CD4-positive, CD25-positive, alpha-beta regulatory T cell (primary cell): ENCODE data around the gene CTCFL. TPM values are rescaled to one million over a fixed set of nuclear protein-coding genes. Genes with fewer than 3 reads are reported as not detected.

Experiments used
- ATAC-seq, 2 donors: fragments of 150-1000 bp; cut with Tn5 transposase; one replicate each; pipeline ENCODE4 v1.10.0; 2021; ENCODE audit warnings: low read depth in 2 of 2, moderate number of reproducible peaks in 2 of 2, moderate library complexity in 1 of 2
- DNase-seq, 3 donors: peaks; one replicate each; pipeline versions ENCODE4 v3.0.0 to v3.0.0-alpha.2; 2012 to 2022; ENCODE audit warnings: mixed read lengths in 1 of 3
- H3K27ac ChIP-seq: one replicate; pipeline ENCODE4 v1.7.0; 2013; ENCODE audit warnings: mild to moderate bottlenecking, low read length; ENCODE audit not compliant: insufficient read depth, poor library complexity, severe bottlenecking
- H3K27me3 ChIP-seq: one replicate; pipeline ENCODE4 v1.7.0; 2013; ENCODE audit warnings: low read length; ENCODE audit not compliant: control insufficient read depth, insufficient read depth
- H3K36me3 ChIP-seq: one replicate; pipeline ENCODE4 v1.7.0; 2013; ENCODE audit warnings: mild to moderate bottlenecking, low read length, moderate library complexity; ENCODE audit not compliant: control insufficient read depth, insufficient read depth
- H3K4me1 ChIP-seq: 2 replicates; pipeline ENCODE4 v1.7.0; 2013; ENCODE audit warnings: mild to moderate bottlenecking, low read length; ENCODE audit not compliant: insufficient read depth, control insufficient read depth, poor library complexity, severe bottlenecking
- H3K4me3 ChIP-seq: one replicate; pipeline ENCODE4 v1.7.0; 2013; ENCODE audit warnings: low read depth, mild to moderate bottlenecking, low read length, moderate library complexity
- H3K9me3 ChIP-seq, 2 experiments: 1 replicate in 1 of 2; 2 replicates in 1 of 2; pipeline ENCODE4 v1.7.0; 2013; ENCODE audit warnings: low read length in 2 of 2, mild to moderate bottlenecking in 1 of 2, moderate library complexity in 1 of 2; ENCODE audit not compliant: control insufficient read depth in 2 of 2
- H3K27ac Mint-ChIP-seq, 3 donors: one replicate each; pipeline ENCODE4 v1.8.0; 2020 to 2022; ENCODE audit warnings: mild to moderate bottlenecking in 3 of 3, mixed read lengths in 3 of 3, moderate library complexity in 2 of 3
- H3K27me3 Mint-ChIP-seq: one replicate; pipeline ENCODE4 v1.8.0; 2022; ENCODE audit warnings: mild to moderate bottlenecking, mixed read lengths
- H3K36me3 Mint-ChIP-seq: one replicate; pipeline ENCODE4 v1.8.0; 2020; ENCODE audit warnings: mixed read lengths
- H3K4me1 Mint-ChIP-seq, 4 donors: one replicate each; pipeline ENCODE4 v1.8.0; 2020 to 2022; ENCODE audit warnings: mixed read lengths in 4 of 4, mild to moderate bottlenecking in 1 of 4
- H3K4me3 Mint-ChIP-seq, 4 donors: one replicate each; pipeline ENCODE4 v1.8.0; 2020 to 2022; ENCODE audit warnings: mild to moderate bottlenecking in 4 of 4, mixed read lengths in 4 of 4, moderate library complexity in 3 of 4
- H3K9me3 Mint-ChIP-seq, 7 donors: one replicate each; pipeline ENCODE4 v1.8.0; 2020 to 2022; ENCODE audit warnings: mixed read lengths in 7 of 7, mild to moderate bottlenecking in 3 of 7, moderate library complexity in 2 of 7
- polyA plus RNA-seq, 4 donors: library from polyadenylated mRNA; unstranded; fragments of 300-500 nt; fragmentation: Illumina TruSeq; gene quantifications; one replicate each; pipeline ENCODE4 v1.2.3, GENCODE V29; 2021
- total RNA-seq: library from RNA; stranded (reverse); gene quantifications from one replicate; pipeline ENCODE4 v1.2.3, GENCODE V29; 2022

Gene CTCFL
- total and polyA plus RNA-seq, 5 donors from 2014 or later, result not detected

DNA sequence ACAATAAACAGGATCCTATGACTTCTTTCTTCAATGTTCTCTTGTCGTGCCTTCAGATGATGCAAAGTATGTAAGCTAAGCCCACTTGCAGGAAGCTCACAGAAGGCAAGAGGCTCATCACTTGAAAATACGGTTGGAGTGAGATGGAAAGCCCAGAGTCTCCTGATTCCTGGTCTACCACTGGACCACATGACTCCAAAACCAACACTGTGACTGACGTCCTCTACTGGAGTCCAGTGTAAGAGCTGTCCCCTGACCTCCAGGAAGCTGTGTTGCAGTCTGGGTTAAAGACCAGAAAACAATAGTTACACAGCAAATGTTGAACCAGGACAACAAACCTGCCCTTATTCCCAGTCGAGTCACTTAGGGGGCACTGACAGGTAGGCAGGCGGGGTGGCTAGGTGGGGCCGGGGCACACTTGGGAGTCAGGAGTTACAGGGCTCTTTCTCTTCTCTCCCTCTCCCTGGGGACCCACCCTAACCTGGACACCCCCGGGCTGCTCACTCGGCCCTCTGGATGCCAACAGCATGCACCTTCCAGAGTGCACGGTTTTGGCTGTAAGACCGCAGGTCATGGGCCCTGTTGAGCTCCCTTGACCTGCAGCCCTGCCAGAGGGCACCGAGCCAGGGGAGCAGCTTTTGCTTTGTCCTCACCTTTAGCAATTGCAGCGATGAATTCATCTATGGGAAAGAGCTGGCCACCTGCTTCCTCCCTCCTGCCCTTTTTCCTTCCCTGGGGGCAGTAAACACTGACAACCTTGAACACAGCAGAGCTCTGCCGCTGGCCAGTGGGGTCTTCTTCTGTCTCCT lies 43.4 kb upstream of the CTCFL start:
- DNase-seq (no peak), ATAC-seq (no peak)
- Histone ChIP-seq H3K36me3 (no peaks in the 10 kb centered on the region), H3K27ac (no peak overlapping the region), H3K4me3 (no peak overlapping the region), H3K27me3 (no peaks in the 10 kb centered on the region), H3K4me1 (no peaks in the 10 kb centered on the region), H3K9me3 (no peaks in the 10 kb centered on the region)
- Mint-ChIP-seq H3K4me1 (no peaks in the 10 kb centered on the region), H3K36me3 (no peaks in the 10 kb centered on the region), H3K27ac (no peak overlapping the region), H3K4me3 (no peak overlapping the region), H3K27me3 (peaks cover 23% of the 10 kb centered on the region), H3K9me3 (no peaks in the 10 kb centered on the region)

DNA sequence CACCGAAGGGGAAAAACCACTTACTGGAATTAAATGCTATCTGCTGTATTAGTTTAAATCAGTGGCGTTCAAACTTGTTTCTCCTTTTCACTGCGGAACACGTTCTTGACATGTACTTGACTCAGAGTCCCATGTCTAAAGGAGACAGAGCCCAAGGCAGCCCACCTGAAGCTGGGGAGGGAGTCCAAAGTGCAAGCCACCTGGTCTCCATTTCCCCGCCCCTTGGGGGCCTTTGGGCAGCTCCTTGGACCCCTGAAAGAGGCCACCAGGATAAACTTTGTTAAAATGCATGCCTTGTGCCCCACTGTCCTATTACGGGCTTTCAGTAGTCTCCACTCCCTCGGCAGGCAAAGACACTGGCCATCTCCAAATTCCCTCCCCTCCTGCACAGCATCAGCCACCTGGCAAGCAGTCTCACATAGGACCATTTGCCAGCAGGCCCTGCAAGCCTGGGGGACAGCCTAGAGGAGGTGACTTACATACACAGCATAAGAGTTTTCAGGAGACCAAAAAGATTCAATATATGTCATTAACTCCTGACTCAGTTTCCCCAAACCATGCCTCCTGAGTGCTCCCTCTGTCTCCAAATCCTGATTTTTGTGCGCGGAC lies 42.6 kb upstream of the CTCFL start:
- no peaks in the 10 kb centered on the region for H3K9me3 Mint-ChIP-seq
- H3K27me3 ChIP-seq, result no peaks in the 10 kb centered on the region
- no peak overlapping the region for H3K4me3 Mint-ChIP-seq
- no peaks in the 10 kb centered on the region for H3K4me1 Mint-ChIP-seq
- no peaks in the 10 kb centered on the region for H3K9me3 ChIP-seq
- ATAC-seq (no peak), DNase-seq (no peak)
- H3K27ac Mint-ChIP-seq, result no peak overlapping the region
- no peaks in the 10 kb centered on the region for H3K36me3 Mint-ChIP-seq
- peaks cover 17% of the 10 kb centered on the region for H3K27me3 Mint-ChIP-seq
- no peak overlapping the region for H3K27ac ChIP-seq
- no peaks in the 10 kb centered on the region for H3K36me3 ChIP-seq
- H3K4me3 ChIP-seq, result no peak overlapping the region
- H3K4me1 ChIP-seq, result no peaks in the 10 kb centered on the region

DNA sequence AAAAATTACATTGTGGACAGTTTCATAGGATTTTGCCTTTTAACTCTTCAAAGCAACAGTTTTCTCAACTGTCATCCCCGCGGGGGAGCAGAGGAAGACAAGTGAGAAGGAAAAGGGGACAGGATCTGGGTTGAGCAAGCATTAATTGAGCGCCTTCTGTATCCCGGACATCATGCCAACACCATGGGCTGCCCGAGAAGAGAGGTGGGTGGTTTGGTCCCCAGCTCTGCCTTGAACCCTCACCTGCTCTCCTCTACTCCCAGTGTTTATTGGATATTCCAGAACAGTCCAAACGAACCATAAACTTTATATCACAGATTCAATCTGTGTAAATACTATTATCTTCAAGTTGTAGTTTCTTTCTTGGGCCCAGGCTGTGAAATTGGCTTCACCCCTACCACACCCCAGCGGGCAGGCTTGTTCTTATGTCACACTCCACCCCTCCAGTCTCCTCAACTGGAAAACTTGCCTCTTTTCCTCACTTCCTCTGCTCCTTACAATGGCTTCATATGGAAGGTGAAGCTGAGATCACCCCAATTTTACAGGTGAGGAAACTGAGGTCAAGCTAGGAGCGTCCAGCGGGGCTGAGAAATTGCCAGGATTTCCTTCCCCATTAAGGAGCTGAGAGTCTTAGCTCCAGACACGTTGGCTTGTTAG lies 42.0 kb upstream of the CTCFL start:
- no peaks in the 10 kb centered on the region for H3K36me3 ChIP-seq
- no peaks in the 10 kb centered on the region for H3K4me1 ChIP-seq
- H3K4me3 Mint-ChIP-seq, result no peak overlapping the region
- no peaks in the 10 kb centered on the region for H3K36me3 Mint-ChIP-seq
- no peaks in the 10 kb centered on the region for H3K4me1 Mint-ChIP-seq
- H3K27ac Mint-ChIP-seq, result no peak overlapping the region
- no peaks in the 10 kb centered on the region for H3K27me3 ChIP-seq
- no peak for DNase-seq
- peaks cover 17% of the 10 kb centered on the region for H3K27me3 Mint-ChIP-seq
- ATAC-seq, result no peak
- no peaks in the 10 kb centered on the region for H3K9me3 Mint-ChIP-seq
- H3K9me3 ChIP-seq, result no peaks in the 10 kb centered on the region
- no peak overlapping the region for H3K27ac ChIP-seq
- H3K4me3 ChIP-seq, result no peak overlapping the region

DNA sequence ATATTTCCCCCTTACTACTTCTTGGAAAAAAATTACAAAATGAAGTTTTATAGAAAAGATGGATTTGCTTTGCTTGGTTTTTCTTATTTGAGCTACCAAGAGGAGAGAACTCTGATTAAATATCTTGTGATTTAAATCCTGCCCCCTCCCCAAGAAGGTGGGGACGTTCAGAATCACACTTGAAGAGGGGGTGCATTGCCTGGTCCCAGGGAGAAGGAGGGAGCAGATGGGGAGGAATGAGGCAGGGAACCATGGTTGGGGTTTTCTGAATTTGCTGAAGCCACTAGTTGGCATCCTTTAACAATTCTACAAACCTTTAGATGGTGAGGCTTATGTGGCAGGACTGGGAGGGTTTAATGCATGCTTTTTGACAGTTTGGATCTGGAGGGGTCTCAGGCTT lies 41.5 kb upstream of the CTCFL start:
- Mint-ChIP-seq H3K27me3 (peaks cover 17% of the 10 kb centered on the region), H3K36me3 (no peaks in the 10 kb centered on the region), H3K9me3 (no peaks in the 10 kb centered on the region), H3K4me1 (no peaks in the 10 kb centered on the region), H3K27ac (no peak overlapping the region), H3K4me3 (no peak overlapping the region)
- Histone ChIP-seq H3K4me3 (no peak overlapping the region), H3K27me3 (no peaks in the 10 kb centered on the region), H3K9me3 (no peaks in the 10 kb centered on the region), H3K36me3 (no peaks in the 10 kb centered on the region), H3K4me1 (no peaks in the 10 kb centered on the region), H3K27ac (no peak overlapping the region)
- DNase-seq, result no peak
- ATAC-seq, result no peak

DNA sequence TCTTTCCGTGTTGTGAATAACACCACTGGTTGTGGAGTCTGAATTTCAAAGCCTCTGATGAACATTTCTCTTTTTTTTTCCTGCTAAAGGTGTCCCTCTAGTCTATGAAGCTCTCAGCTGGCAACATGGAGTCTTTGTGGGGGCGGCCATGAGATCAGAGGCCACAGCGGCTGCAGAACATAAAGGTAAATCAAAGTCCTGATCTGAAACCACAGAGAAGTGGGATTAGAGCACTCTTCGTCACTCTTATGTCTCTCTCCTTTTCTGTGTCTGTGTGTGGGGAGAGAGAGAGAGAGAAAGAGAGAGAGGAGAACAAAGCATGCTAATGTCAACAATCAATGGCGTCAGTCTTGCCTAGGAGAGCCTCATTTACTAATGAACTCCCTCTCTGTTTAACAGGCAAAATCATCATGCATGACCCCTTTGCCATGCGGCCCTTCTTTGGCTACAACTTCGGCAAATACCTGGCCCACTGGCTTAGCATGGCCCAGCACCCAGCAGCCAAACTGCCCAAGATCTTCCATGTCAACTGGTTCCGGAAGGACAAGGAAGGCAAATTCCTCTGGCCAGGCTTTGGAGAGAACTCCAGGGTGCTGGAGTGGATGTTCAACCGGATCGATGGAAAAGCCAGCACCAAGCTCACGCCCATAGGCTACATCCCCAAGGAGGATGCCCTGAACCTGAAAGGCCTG lies 40.2 kb upstream of the CTCFL start:
- Mint-ChIP-seq H3K4me3 (no peak overlapping the region), H3K27me3 (peaks cover 6% of the 10 kb centered on the region), H3K9me3 (no peaks in the 10 kb centered on the region), H3K36me3 (no peaks in the 10 kb centered on the region), H3K4me1 (no peaks in the 10 kb centered on the region), H3K27ac (no peak overlapping the region)
- H3K27me3 ChIP-seq, result no peaks in the 10 kb centered on the region
- no peaks in the 10 kb centered on the region for H3K4me1 ChIP-seq
- H3K9me3 ChIP-seq, result no peaks in the 10 kb centered on the region
- H3K36me3 ChIP-seq, result no peaks in the 10 kb centered on the region
- no peak for ATAC-seq
- no peak overlapping the region for H3K4me3 ChIP-seq
- H3K27ac ChIP-seq, result no peak overlapping the region
- DNase-seq, result no peak

DNA sequence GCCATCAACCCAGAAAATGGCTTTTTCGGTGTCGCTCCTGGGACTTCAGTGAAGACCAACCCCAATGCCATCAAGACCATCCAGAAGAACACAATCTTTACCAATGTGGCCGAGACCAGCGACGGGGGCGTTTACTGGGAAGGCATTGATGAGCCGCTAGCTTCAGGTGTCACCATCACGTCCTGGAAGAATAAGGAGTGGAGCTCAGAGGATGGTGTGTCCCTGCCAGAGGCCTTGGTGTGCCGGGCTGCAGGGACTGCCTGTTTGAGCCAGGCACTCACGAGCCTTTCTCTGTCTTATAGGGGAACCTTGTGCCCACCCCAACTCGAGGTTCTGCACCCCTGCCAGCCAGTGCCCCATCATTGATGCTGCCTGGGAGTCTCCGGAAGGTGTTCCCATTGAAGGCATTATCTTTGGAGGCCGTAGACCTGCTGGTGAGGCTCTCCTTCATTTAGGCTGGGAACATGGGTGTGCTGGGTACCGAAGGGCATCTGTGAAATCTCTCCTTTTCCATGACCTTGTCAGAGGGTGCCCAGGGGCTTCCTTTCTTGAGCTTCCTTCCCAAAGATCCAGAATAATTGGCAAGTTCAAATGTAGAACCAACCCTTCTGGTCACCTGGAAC lies 39.4 kb upstream of the CTCFL start:
- no peaks in the 10 kb centered on the region for H3K9me3 Mint-ChIP-seq
- Histone ChIP-seq H3K27me3 (no peaks in the 10 kb centered on the region), H3K36me3 (no peaks in the 10 kb centered on the region), H3K9me3 (no peaks in the 10 kb centered on the region), H3K4me1 (no peaks in the 10 kb centered on the region), H3K4me3 (no peak overlapping the region), H3K27ac (no peak overlapping the region)
- no peaks in the 10 kb centered on the region for H3K36me3 Mint-ChIP-seq
- H3K4me1 Mint-ChIP-seq, result no peaks in the 10 kb centered on the region
- no peak for DNase-seq
- no peak overlapping the region for H3K4me3 Mint-ChIP-seq
- H3K27ac Mint-ChIP-seq, result no peak overlapping the region
- H3K27me3 Mint-ChIP-seq, result peaks cover 6% of the 10 kb centered on the region
- ATAC-seq, result no peak

DNA sequence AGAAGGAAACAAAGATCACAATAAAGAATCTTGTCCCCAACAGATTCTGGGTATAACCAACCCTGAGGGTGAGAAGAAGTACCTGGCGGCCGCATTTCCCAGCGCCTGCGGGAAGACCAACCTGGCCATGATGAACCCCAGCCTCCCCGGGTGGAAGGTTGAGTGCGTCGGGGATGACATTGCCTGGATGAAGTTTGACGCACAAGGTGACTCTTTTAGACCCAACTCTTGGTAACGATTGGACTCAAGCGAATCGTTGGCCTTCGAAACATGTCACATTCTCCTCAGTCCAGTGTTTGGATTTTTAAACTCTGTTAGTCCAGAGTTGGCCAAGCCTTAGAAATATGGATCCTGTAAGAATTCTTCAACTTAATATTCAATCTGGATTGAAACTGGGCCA lies 38.6 kb upstream of the CTCFL start:
- ATAC-seq, result no peak
- no peaks in the 10 kb centered on the region for H3K36me3 ChIP-seq
- H3K36me3 Mint-ChIP-seq, result no peaks in the 10 kb centered on the region
- no peaks in the 10 kb centered on the region for H3K4me1 Mint-ChIP-seq
- H3K9me3 ChIP-seq, result no peaks in the 10 kb centered on the region
- no peaks in the 10 kb centered on the region for H3K27me3 ChIP-seq
- DNase-seq, result no peak
- no peak overlapping the region for H3K27ac Mint-ChIP-seq
- no peaks in the 10 kb centered on the region for H3K4me1 ChIP-seq
- no peak overlapping the region for H3K4me3 ChIP-seq
- peaks cover 6% of the 10 kb centered on the region for H3K27me3 Mint-ChIP-seq
- H3K9me3 Mint-ChIP-seq, result no peaks in the 10 kb centered on the region
- no peak overlapping the region for H3K4me3 Mint-ChIP-seq
- H3K27ac ChIP-seq, result no peak overlapping the region
